Measurements from ENCODE around the gene GARIN5A.
"Not testable (repeated sequence)": the region's sequence is repeated elsewhere in the genome, so short reads cannot be mapped to it uniquely, and the experiment has no call there.

The GARIN5A gene

DNA sequence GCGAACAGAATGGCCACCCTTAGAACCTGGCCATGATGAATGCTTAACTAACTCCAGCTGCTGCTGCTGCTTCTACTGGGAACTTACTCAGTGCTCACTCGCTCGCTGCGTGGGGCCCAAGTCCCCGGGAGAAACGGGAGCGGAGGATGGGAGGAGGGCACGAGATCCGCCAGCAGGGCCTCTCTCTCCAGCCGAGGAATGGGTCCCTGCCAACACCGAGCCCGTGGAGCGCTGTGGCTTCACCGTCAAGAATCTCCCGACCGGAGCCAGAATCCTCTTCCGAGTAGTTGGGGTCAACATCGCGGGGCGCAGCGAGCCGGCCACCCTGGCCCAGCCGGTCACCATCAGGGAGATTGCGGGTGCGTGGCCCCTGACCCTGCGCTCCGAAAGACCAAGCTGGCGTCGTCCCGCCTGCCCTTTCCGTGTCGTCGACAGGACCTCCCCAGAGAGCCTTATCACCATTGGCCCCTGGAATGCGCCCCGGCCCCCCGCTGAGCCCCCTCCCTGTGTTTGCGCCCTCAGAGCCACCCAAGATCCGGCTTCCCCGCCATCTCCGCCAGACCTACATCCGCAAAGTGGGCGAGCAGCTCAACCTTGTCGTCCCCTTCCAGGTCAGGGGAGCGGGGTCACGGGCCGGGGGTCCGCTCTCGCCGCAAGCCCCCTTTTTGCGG is 18.1 kb downstream of the GARIN5A start:
- H3K4me3 ChIP-seq (ENCODE audit: low read length), result no peak overlapping the region
- no peak for TF ChIP-seq ZNF274 (IDR thresholded peaks at IDR 0.05; ENCODE audit: low read depth, low read length)

DNA sequence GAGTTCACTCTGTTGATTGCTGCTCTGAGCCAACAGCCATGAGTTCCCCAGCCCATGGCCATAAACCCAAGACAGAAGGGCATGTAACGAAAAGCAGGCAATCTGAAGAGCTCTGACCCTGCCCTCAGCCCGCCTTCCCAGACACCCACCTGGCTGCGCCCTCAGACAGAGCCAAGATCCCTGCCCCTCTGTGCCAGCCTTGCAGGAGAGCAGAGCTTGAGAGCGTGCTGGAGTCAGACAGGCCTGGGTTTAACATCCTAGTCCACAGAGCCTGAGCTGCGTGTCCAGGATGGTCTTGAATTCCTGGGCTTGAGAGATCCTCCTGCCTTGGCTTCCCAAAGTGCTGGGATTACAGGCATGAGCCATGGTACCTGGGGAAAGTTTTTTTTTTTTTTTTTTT is 19.3 kb downstream of the GARIN5A start:
- no peak for TF ChIP-seq ZNF274 (IDR thresholded peaks at IDR 0.05; ENCODE audit: low read depth, low read length)
- no peak overlapping the region for H3K4me3 ChIP-seq (ENCODE audit: low read length)

DNA sequence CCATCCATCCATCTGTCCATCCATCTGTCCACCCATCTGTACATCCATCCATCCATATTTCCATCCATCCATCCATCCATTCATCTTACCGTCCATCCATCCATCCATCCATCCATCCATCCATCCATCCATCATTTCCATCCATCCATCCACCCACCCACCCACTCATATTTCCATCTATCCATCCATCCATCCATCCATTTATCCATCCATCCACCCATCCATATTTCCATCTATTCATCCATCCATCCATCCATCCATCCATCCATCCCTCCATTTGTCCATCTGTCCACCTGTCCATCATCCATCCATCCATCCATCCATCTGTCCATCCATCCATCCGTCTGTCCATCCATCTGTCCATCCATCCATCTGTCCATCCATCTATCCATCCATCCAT is 20.7 kb downstream of the GARIN5A start:
- no peak for TF ChIP-seq ZNF274 (IDR thresholded peaks at IDR 0.05; ENCODE audit: low read depth, low read length)
- no peak overlapping the region for H3K4me3 ChIP-seq (ENCODE audit: low read length)

DNA sequence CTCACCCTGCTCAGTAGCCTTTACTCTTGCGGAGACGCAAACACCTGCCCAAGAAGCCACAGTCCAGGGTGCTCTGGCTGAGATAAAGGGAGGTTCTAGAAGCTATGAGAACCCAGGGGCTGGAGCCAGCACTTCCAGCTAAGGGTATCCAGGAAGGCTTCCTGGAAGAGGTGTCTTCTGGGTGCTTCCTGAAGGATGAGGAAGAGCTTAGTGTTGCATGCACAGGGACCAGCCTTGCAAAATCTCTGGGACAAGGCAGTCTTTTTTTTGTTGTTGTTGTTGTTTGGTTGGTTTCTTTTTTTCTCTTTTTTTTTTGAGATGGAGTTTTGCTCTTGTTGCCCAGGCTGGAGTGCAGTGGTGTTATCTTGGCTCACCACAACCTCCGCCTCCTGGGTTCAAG is 23.4 kb downstream of the GARIN5A start:
- no peak overlapping the region for H3K4me3 ChIP-seq (ENCODE audit: low read length)
- no peak for TF ChIP-seq ZNF274 (IDR thresholded peaks at IDR 0.05; ENCODE audit: low read depth, low read length)

DNA sequence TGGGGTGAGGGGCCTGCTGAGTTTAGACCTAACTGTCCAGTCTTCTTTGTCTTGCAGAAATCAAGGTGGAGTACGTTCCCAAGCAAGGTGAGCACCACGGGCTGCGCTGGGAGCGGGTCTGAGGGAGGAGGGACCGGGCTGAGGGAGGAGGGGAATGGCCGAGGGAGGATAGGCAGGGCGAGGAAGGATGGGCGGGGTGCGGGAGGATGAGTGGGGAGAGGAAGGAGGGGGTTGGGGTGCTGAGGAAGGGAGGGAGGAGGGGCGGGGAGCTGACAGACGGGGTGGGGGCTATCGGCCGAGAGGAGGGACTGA is 25.5 kb downstream of the GARIN5A start:
- no peak overlapping the region for H3K4me3 ChIP-seq (ENCODE audit: low read length)
- TF ChIP-seq ZNF274 (IDR thresholded peaks at IDR 0.05; ENCODE audit: low read depth, low read length), result no peak

DNA sequence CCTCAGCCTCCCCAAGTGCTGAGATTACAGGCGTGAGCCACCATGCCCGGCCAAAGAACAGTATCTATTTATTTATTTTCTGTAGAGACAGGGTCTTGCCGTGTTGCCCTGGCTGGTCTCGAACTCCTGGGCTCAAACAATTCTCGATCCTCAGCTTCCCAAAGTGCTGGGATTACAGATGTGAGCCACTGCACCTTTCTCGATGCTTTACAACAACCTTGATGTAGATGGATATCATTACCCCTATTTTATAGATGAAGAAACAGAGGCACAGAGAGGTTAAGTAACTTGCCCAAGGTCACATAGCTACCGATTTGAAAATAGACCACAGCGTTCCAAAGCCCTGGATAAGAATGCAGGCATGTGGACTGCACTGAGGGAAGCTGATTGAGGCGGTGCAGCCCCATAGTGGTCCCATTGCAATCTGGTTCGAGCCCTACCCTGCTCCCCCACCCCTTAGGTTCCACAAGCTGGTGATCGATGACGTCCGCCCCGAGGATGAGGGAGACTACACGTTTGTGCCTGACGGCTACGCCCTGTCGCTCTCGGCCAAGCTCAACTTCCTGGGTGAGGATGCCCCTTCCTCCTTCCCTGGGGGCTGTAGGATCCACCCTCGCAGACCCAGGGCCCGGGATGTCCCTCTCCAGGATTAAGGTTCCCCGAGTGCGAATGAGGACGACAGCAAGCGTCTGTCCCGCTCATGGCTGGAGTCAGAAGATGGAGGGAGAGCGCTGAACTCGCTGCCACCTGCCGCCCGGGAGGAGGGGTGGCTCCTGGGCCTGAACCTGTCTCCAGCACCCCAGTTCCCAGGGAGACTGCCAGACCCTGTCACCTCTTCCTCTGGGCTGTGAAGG is 26.1 kb downstream of the GARIN5A start:
- no peak overlapping the region for H3K4me3 ChIP-seq (ENCODE audit: low read length)
- TF ChIP-seq ZNF274 (IDR thresholded peaks at IDR 0.05; ENCODE audit: low read depth, low read length), result no peak

DNA sequence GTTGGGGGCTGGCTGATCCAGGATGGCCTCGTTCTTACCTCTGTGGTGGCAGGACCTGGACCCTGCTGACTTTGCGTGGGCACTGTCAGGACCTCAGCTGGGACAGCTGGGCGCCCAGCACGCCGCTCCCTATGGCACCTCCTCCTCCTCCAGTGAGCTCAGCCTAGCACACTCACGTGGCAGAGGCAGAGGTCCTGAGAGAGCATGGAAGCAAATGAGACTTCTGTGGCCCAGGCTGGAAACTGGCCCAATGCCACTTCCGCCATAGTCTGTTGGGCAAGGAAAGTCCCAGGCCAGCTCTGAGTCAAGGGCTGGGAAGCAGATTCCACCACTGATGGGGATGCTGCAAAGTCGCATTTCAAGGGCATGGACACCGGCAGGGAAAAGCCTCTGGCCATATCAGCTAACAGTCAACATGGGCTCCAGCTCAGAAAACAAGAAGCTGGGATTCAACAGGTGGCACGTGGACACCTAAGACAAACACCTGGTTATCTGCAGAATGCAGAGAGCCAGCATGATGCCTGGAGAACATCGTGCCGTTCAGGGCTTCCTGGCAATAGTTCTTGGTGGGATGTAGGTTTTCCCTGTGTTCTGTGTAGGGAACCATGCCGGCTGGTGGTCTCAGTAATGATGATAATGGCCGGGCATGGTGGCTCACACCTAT is 27.3 kb downstream of the GARIN5A start:
- H3K4me3 ChIP-seq (ENCODE audit: low read length), result no peak overlapping the region
- no peak for TF ChIP-seq ZNF274 (IDR thresholded peaks at IDR 0.05; ENCODE audit: low read depth, low read length)

DNA sequence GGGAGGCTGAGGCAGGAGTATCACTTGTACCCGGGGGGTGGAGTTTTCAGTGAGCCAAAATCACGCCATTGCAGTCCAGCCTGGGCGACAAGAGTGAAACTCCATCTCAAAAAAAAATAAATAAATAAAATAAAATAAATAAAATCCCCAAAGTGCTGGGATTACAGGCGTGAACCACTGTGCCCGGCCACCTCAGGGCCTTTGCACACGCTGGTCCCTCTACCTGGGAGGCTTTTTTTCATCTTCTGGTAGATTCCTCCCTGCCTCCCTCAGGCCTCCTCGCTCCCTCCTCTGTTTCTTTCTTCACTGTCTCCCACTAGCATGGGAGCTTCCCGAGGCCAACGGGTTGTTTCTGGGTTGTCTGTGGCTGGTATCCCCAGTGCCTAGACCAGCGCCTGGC is 28.9 kb downstream of the GARIN5A start:
- TF ChIP-seq ZNF274 (IDR thresholded peaks at IDR 0.05; ENCODE audit: low read depth, low read length), result no peak
- H3K4me3 ChIP-seq (ENCODE audit: low read length), result no peak overlapping the region

DNA sequence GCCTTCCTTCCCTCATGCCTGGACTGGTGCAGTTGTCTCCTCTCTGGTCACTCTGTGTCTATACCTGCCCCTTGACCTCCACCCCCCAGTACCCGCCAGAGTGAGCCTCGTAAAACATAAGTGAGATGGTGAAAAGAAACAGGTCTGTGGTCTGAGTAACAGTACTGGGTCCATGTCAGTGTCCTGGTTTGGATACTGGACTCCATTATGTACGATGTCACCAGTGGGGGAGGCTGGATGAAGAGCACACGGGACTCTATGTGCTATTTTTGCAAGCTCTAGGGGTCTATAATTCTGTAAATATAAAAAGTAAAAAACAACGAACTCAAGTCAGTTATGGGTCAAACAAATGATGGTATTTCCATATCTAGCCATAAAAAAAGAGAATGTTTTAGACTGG is 29.6 kb downstream of the GARIN5A start:
- H3K4me3 ChIP-seq (ENCODE audit: low read length), result no peak overlapping the region

DNA sequence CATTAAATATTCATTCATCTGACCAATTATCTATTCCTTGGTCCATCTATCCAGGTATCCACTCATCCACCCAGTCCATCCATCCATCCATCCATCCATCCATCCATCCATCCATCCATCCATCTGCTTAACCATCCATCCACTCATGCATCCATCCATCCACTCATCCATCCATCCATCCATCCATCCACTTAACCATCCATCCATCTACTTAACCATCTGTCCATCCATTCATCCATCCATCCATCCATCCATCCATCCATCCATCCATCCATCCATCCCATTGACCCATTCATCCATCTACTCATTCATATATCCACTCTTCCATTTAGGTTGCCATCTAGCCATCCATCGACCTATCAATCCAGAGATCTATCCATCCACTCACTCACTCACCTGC is 32.6 kb downstream of the GARIN5A start:
- no peak for TF ChIP-seq ZNF274 (IDR thresholded peaks at IDR 0.05; ENCODE audit: low read depth, low read length)

More for the DNA sequence above, 29.6 kb downstream of the GARIN5A start:
- no peak for TF ChIP-seq ZNF274 (IDR thresholded peaks at IDR 0.05; ENCODE audit: low read depth, low read length)

DNA sequence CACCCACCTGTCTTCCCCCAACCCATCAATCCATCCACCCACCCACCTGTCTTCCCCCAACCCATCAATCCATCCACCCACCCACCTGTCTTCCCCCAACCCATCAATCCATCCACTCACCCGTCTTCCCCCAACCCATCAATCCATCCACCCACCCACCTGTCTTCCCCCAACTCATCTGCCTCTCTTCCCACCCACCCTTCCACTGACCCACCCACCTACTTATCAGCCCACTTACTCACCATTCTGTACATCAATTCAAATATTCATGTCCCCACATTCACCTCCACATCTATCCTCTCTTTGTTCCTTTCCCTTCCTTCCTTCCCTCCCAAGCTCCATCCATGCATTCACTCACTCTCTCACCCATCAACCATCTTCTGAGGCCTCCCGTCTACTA is 37.5 kb downstream of the GARIN5A start:
- not testable (repeated sequence) for H3K4me3 ChIP-seq (ENCODE audit: low read length)

More for the DNA sequence above, 32.6 kb downstream of the GARIN5A start:
- no peak overlapping the region for H3K4me3 ChIP-seq (ENCODE audit: low read length)

DNA sequence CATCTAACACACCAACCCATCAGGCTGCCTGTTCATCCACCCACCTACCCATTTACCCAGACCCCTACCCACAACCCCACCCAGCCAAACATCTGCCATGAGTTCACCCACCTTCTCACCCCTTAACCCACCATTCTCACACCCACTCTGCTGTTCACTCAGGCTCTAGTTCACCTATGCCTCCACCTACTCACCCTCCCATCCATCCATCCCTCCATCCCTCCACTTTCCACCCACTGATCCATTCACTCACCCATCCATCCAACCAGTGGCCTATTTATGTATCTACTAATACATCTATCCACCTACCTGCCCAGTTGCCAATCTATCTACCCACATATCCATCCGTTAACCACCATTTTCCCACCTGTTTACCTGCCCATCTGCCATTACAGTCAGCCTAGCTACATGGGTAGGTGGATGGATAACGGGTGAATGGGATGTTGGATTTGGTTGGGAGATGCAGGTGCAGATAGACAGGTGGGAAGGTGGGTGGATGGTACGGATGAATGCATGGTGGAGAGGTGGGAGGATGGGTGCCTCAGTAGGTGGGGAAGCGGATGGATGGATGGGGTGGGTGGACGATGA is 38.7 kb downstream of the GARIN5A start:
- TF ChIP-seq ZNF274 (IDR thresholded peaks at IDR 0.05; ENCODE audit: low read depth, low read length), result no peak
- no peak overlapping the region for H3K4me3 ChIP-seq (ENCODE audit: low read length)

DNA sequence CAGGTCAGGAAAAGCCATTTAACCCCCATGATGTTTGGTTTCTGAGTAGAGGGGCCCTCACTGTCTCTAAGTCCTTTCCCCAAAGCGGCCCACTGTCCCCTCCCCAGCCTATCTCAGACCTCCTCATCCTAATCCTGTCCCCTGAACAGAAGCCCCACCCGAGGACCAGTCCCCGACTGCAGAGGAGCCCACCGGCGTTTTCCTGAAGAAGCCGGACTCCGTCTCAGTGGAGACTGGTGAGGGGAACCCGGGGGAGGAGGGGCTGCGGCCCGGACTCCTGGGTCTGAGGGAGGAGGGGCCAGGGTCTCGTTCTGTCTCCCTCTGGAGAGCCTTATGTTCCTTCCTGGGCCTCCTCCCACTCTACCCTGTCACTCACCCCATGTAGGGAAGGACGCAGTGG is 41.0 kb downstream of the GARIN5A start:
- H3K4me3 ChIP-seq (ENCODE audit: low read length), result no peak overlapping the region
- TF ChIP-seq ZNF274 (IDR thresholded peaks at IDR 0.05; ENCODE audit: low read depth, low read length), result no peak

DNA sequence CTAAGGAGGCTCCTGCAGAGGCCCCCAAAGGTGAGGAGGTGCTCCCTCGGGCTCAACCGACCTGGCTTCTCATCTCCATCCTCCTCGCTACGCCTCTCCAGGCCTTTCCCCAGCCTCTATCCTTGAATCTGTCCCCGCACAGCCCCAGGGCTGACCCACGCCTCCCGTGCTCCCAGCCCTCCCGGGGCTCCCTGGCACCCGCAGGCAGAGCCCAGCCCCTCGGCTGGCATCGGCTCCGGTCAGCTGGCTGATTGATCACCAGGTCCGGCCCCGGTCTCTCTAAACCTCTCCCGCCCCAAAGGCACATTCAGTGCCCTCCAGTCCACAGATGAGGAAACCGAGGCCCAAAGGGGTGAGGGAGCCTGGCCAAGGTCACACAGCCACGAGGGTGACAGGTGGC is 41.4 kb downstream of the GARIN5A start:
- H3K4me3 ChIP-seq (ENCODE audit: low read length), result no peak overlapping the region
- TF ChIP-seq ZNF274 (IDR thresholded peaks at IDR 0.05; ENCODE audit: low read depth, low read length), result no peak

DNA sequence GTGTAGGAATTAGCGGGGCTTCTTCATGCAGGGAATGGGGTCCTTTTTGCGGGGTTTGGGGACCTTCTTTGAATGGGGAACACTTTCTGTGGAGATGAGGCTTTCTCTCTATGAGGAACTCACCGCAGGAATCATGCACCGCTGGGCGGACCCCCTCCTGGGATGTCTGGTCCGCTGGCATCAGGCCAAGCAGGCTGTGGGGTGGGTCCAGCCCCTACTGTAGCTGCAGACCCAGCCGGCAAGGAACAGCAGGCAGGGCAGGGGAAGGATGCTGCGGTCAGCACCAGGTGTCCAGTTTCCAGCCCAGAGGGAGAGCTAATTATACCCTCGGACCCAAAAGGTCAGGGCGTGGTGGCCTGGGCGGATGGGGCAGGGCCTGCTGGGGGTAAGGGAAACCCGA is 42.1 kb downstream of the GARIN5A start:
- no peak overlapping the region; the same call in 1 of the 2 replicates for H3K4me3 ChIP-seq (ENCODE audit: low read length)
- TF ChIP-seq ZNF274 (IDR thresholded peaks at IDR 0.05; ENCODE audit: low read depth, low read length), result no peak

Measured in GM08714 (cell line).